ENCODE results near the gene SLC38A1.

- TF ChIP-seq CTCF (IDR thresholded peaks at IDR 0.05) (no peak), POLR2A (IDR thresholded peaks at IDR 0.05) (no peak)
These were observed 15.2 kb downstream of the SLC38A1 start for GRCh38 chr12:46253544-46254162.
